ENCODE measurements around the gene CPSF3.

- TF ChIP-seq EZH2 (IDR thresholded peaks at IDR 0.05; ENCODE audit: borderline replicate concordance, low read depth, low read length, poor library complexity, severe bottlenecking) (no peak), CTCF (conservative IDR thresholded peaks at IDR 0.05; ENCODE audit: low read depth, low read length) (no peak)
Observed at GRCh38 chr2:9382604-9383235, 40.7 kb upstream of the CPSF3 start.
